ENCODE measurements around the gene IL3. TPM values are rescaled to one million over a fixed set of nuclear protein-coding genes. Genes with fewer than 3 reads are reported as not detected.

IL3 gene
- total and polyA plus RNA-seq, 2 experiments from 2014 or later, result not detected

DNA sequence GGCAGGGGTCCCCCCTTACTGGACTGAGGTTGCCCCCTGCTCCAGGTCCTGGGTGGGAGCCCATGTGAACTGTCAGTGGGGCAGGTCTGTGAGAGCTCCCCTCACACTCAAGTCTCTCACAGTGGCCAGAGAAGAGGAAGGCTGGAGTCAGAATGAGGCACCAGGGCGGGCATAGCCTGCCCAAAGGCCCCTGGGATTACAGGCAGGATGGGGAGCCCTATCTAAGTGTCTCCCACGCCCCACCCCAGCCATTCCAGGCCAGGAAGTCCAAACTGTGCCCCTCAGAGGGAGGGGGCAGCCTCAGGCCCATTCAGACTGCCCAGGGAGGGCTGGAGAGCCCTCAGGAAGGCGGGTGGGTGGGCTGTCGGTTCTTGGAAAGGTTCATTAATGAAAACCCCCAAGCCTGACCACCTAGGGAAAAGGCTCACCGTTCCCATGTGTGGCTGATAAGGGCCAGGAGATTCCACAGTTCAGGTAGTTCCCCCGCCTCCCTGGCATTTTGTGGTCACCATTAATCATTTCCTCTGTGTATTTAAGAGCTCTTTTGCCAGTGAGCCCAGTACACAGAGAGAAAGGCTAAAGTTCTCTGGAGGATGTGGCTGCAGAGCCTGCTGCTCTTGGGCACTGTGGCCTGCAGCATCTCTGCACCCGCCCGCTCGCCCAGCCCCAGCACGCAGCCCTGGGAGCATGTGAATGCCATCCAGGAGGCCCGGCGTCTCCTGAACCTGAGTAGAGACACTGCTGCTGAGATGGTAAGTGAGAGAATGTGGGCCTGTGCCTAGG lies 13.0 kb downstream of the IL3 start, which contains the start of gene CSF2:
Gene CSF2, plus strand, starts transcription at position 559 of the 783 bp plus-strand sequence. Its CDS starts 35 bp downstream, at position 594.
- Mint-ChIP-seq H3K4me1 (no peaks in the 10 kb centered on the region; the same call in 2 of the 3 replicates), H3K27me3 (ENCODE audit: insufficient read depth, low read depth, poor library complexity) (peaks cover 2% of the 10 kb centered on the region), H3K36me3 (ENCODE audit: low read depth) (no peaks in the 10 kb centered on the region), H3K9me3 (no peaks in the 10 kb centered on the region), H3K27ac (no peak within 1 kb of the TSS), H3K4me3 (no peak within 1 kb of the TSS)
- Histone ChIP-seq H3K36me3 (ENCODE audit: insufficient read depth) (no peaks in the 10 kb centered on the region), H3K79me2 (replicated peaks; ENCODE audit: insufficient read depth) (no peaks in the 10 kb centered on the region), H3K27ac (ENCODE audit: low read depth) (no peak within 1 kb of the TSS), H3F3A (replicated peaks; ENCODE audit: low read depth) (no peaks in the 10 kb centered on the region), H3K4me3 (no peak within 1 kb of the TSS), H3K27me3 (ENCODE audit: insufficient read depth) (no peaks in the 10 kb centered on the region), H3K9me2 (ENCODE audit: insufficient read depth) (no peaks in the 10 kb centered on the region), H3K4me2 (no peak within 1 kb of the TSS), H3K4me1 (ENCODE audit: insufficient read depth) (no peaks in the 10 kb centered on the region), H4K20me1 (replicated peaks; ENCODE audit: insufficient read depth) (no peaks in the 10 kb centered on the region), H2AFZ (no peak within 1 kb of the TSS)
- no peak for DNase-seq (ENCODE audit: low spot score)
- TF ChIP-seq CREB1 (CRISPR knock-in tag; IDR thresholded peaks at IDR 0.05; ENCODE audit: low read depth) (no peak), POLR2AphosphoS5 (IDR thresholded peaks at IDR 0.05; ENCODE audit: low read depth) (no peak), EZH2 (IDR thresholded peaks at IDR 0.05; ENCODE audit: low read depth, unreplicated experiment) (no peak), ZNF462 (CRISPR knock-in tag; IDR thresholded peaks at IDR 0.05) (no peak)
- ATAC-seq, result no peak

Measured in GM23338 (cell line).